Right lobe of liver (tissue), 4 donors: ENCODE measurements around the gene HOXA1.

Source experiments
- CTCF ChIP-seq, 4 donors: fragments of 200-600 bp in 3 of 4; fragments of 450-650 bp in 1 of 4; IDR thresholded peaks; one replicate each; pipeline versions ENCODE4 v1.5.1 to v1.8.0; 2016 to 2022; ENCODE audit warnings: antibody characterized with exemption in 4 of 4, mild to moderate bottlenecking in 2 of 4
- POLR2A ChIP-seq: fragments of 450-650 bp; IDR thresholded peaks from one replicate; pipeline ENCODE4 v1.6.1; 2017; ENCODE audit warnings: antibody characterized with exemption, mild to moderate bottlenecking
- donor health status: DM: no; HTN: no; CAD: no.
- donor health status: DM: no; HTN: no; CAD: no.
- donor health status: DM: no; HTN: yes; CAD: no.

- no peak for TF ChIP-seq CTCF (IDR thresholded peaks at IDR 0.05)
- no peak for TF ChIP-seq POLR2A
Observed at GRCh38 chr7:27139334-27140125, 43.7 kb upstream of the HOXA1 start.
